NCI-H460 (cell line): Measurements from ENCODE around the gene NPC2. TPM values are rescaled to one million over a fixed set of nuclear protein-coding genes. Genes with fewer than 3 reads are reported as not detected.

Source experiments
- DNase-seq: peaks from one replicate; pipeline ENCODE4 v3.0.0-alpha.2; 2016; ENCODE audit warnings: low read depth; ENCODE audit errors: extremely low read depth
- total RNA-seq: library from RNA; depleted of rRNA; stranded (reverse); fragments of >200 nt; shearing (Covaris generic); gene quantifications from 2 replicates; pipeline ENCODE4 v1.2.3, GENCODE V29; 2014; rRNA removed

The NPC2 gene
- total RNA-seq, 1 experiment from 2014 or later = 59.3 TPM

GRCh38 chr14:74429991-74430390 lies 63.1 kb downstream of the NPC2 start:
- DNase-seq = no peak

Other genes with a start within 250 kb of the NPC2 start
- gene ABCD4, start 190.4 kb downstream of the NPC2 start, total RNA-seq = 24.7 and 26.2 TPM in 2 replicates
- gene VRTN, start 144.8 kb downstream of the NPC2 start, total RNA-seq = not detected in 2 replicates
- gene SYNDIG1L, start 67.1 kb downstream of the NPC2 start, total RNA-seq = not detected in 2 replicates
- 18.4 and 24.3 TPM in 2 replicates for gene ISCA2, start 460 bp upstream of the NPC2 start, total RNA-seq
- 0.43 and 0.79 TPM in 2 replicates for gene LTBP2, start 118.9 kb upstream of the NPC2 start, total RNA-seq
- 23.6 and 31.2 TPM in 2 replicates for gene AREL1, start 219.8 kb upstream of the NPC2 start, total RNA-seq
- 51.0 and 59.5 TPM in 2 replicates for gene FCF1, start 219.8 kb upstream of the NPC2 start, total RNA-seq